Mucosa of rectum (tissue), 2 donors: ENCODE data around the gene SATB2.

Experiments used
- H3K27ac ChIP-seq, 2 donors: one replicate each; pipeline ENCODE4 v1.7.0; 2013; ENCODE audit warnings: inconsistent platforms in 2 of 2, low read depth in 2 of 2, low read length in 2 of 2
- H3K27me3 ChIP-seq, 2 donors: one replicate each; pipeline ENCODE4 v1.7.0; 2013; ENCODE audit warnings: low read length in 2 of 2; ENCODE audit not compliant: control insufficient read depth in 2 of 2, insufficient read depth in 2 of 2
- H3K36me3 ChIP-seq, 2 donors: one replicate each; pipeline ENCODE4 v1.7.0; 2013; ENCODE audit warnings: low read length in 2 of 2; ENCODE audit not compliant: control insufficient read depth in 2 of 2, insufficient read depth in 2 of 2
- H3K4me1 ChIP-seq, 2 donors: one replicate each; pipeline ENCODE4 v1.7.0; 2013; ENCODE audit warnings: low read length in 2 of 2, mild to moderate bottlenecking in 1 of 2; ENCODE audit not compliant: control insufficient read depth in 2 of 2, insufficient read depth in 2 of 2
- H3K4me3 ChIP-seq, 2 donors: one replicate each; pipeline ENCODE4 v1.7.0; 2013; ENCODE audit warnings: low read length in 2 of 2
- H3K9ac ChIP-seq, 2 donors: one replicate each; pipeline ENCODE4 v1.7.0; 2013; ENCODE audit warnings: low read length in 2 of 2, low read depth in 1 of 2, mild to moderate bottlenecking in 1 of 2
- H3K9me3 ChIP-seq, 2 donors: one replicate each; pipeline ENCODE4 v1.7.0; 2013; ENCODE audit warnings: low read length in 2 of 2; ENCODE audit not compliant: control insufficient read depth in 2 of 2
- donor health status: healthy.
- donor health status: Normal muscosa, but diverticular disease.

The SATB2 gene

GRCh38 chr2:199312931-199313330 lies 144.8 kb downstream of the SATB2 start:
- H3K4me1 ChIP-seq, result peaks cover 0 to 7% of the 10 kb centered on the region in 2 donors
- H3K27ac ChIP-seq, result no peak overlapping the region
- H3K27me3 ChIP-seq, result no peaks in the 10 kb centered on the region
- no peak overlapping the region for H3K9ac ChIP-seq
- peaks cover 43 to 63% of the 10 kb centered on the region in 2 donors for H3K36me3 ChIP-seq
- no peak overlapping the region for H3K4me3 ChIP-seq
- H3K9me3 ChIP-seq, result no peaks in the 10 kb centered on the region

- Histone ChIP-seq H3K4me1 (no peaks in the 10 kb centered on the region), H3K27me3 (no peaks in the 10 kb centered on the region), H3K36me3 (peaks cover 53 to 68% of the 10 kb centered on the region in 2 donors), H3K27ac (no peak overlapping the region), H3K4me3 (no peak overlapping the region), H3K9me3 (no peaks in the 10 kb centered on the region), H3K9ac (no peak overlapping the region)
These were observed 146.8 kb downstream of the SATB2 start for GRCh38 chr2:199310771-199311585.

- Histone ChIP-seq H3K27me3 (no peaks in the 10 kb centered on the region), H3K36me3 (peaks cover 56 to 69% of the 10 kb centered on the region in 2 donors), H3K4me1 (no peaks in the 10 kb centered on the region), H3K27ac (no peak overlapping the region), H3K9ac (no peak overlapping the region), H3K4me3 (no peak overlapping the region), H3K9me3 (no peaks in the 10 kb centered on the region)
These were observed 147.8 kb downstream of the SATB2 start for GRCh38 chr2:199309973-199310372.

GRCh38 chr2:199309411-199309810 lies 148.3 kb downstream of the SATB2 start:
- Histone ChIP-seq H3K9me3 (no peaks in the 10 kb centered on the region), H3K27me3 (no peaks in the 10 kb centered on the region), H3K36me3 (peaks cover 61 to 69% of the 10 kb centered on the region in 2 donors), H3K4me3 (no peak overlapping the region), H3K27ac (no peak overlapping the region), H3K4me1 (no peaks in the 10 kb centered on the region), H3K9ac (no peak overlapping the region)

- no peaks in the 10 kb centered on the region for H3K9me3 ChIP-seq
- H3K9ac ChIP-seq, result no peak overlapping the region
- no peaks in the 10 kb centered on the region for H3K4me1 ChIP-seq
- no peak overlapping the region for H3K27ac ChIP-seq
- H3K27me3 ChIP-seq, result no peaks in the 10 kb centered on the region
- H3K36me3 ChIP-seq, result peaks cover 68 to 69% of the 10 kb centered on the region in 2 donors
- no peak overlapping the region for H3K4me3 ChIP-seq
These were observed 149.2 kb downstream of the SATB2 start for GRCh38 chr2:199308567-199308966.

GRCh38 chr2:199307461-199307860 lies 150.3 kb downstream of the SATB2 start:
- Histone ChIP-seq H3K4me1 (no peaks in the 10 kb centered on the region), H3K9me3 (no peaks in the 10 kb centered on the region), H3K36me3 (peaks cover 68 to 72% of the 10 kb centered on the region in 2 donors)

GRCh38 chr2:199306116-199306515 lies 151.6 kb downstream of the SATB2 start:
- Histone ChIP-seq H3K4me3 (no peak overlapping the region), H3K9me3 (no peaks in the 10 kb centered on the region), H3K9ac (no peak overlapping the region), H3K27ac (no peak overlapping the region), H3K27me3 (no peaks in the 10 kb centered on the region), H3K36me3 (peaks cover 62 to 76% of the 10 kb centered on the region in 2 donors), H3K4me1 (no peaks in the 10 kb centered on the region)

More at GRCh38 chr2:199307461-199307860, 150.3 kb downstream of the SATB2 start:
- no peaks in the 10 kb centered on the region for H3K27me3 ChIP-seq
- H3K9ac ChIP-seq, result no peak overlapping the region
- H3K27ac ChIP-seq, result no peak overlapping the region
- no peak overlapping the region for H3K4me3 ChIP-seq

GRCh38 chr2:199303728-199304177 lies 154.0 kb downstream of the SATB2 start:
- H3K4me3 ChIP-seq, result no peak overlapping the region

GRCh38 chr2:199302851-199303250 lies 154.9 kb downstream of the SATB2 start:
- Histone ChIP-seq H3K9me3 (no peaks in the 10 kb centered on the region), H3K9ac (no peak overlapping the region), H3K27ac (no peak overlapping the region), H3K27me3 (no peaks in the 10 kb centered on the region), H3K4me3 (no peak overlapping the region), H3K4me1 (no peaks in the 10 kb centered on the region), H3K36me3 (peaks cover 62 to 66% of the 10 kb centered on the region in 2 donors)

More at GRCh38 chr2:199303728-199304177, 154.0 kb downstream of the SATB2 start:
- H3K9me3 ChIP-seq, result no peaks in the 10 kb centered on the region
- H3K27me3 ChIP-seq, result no peaks in the 10 kb centered on the region
- H3K36me3 ChIP-seq, result peaks cover 62 to 67% of the 10 kb centered on the region in 2 donors
- H3K4me1 ChIP-seq, result no peaks in the 10 kb centered on the region
- no peak overlapping the region for H3K9ac ChIP-seq
- no peak overlapping the region for H3K27ac ChIP-seq

GRCh38 chr2:199288424-199288823 lies 169.3 kb downstream of the SATB2 start:
- no peak overlapping the region for H3K4me3 ChIP-seq
- H3K4me1 ChIP-seq, result no peaks in the 10 kb centered on the region
- no peak overlapping the region for H3K27ac ChIP-seq
- H3K27me3 ChIP-seq, result no peaks in the 10 kb centered on the region
- peaks cover 4 to 16% of the 10 kb centered on the region in 2 donors for H3K36me3 ChIP-seq
- H3K9me3 ChIP-seq, result no peaks in the 10 kb centered on the region
- H3K9ac ChIP-seq, result no peak overlapping the region
